ENCODE data around the gene KCNA10.

KCNA10 gene

GRCh38 chr1:110482662-110483307 lies 36.2 kb downstream of the KCNA10 start:
- Mint-ChIP-seq H3K4me3 (no peak overlapping the region), H3K27me3 (peaks cover 7% of the 10 kb centered on the region), H3K27ac (no peak overlapping the region), H3K4me1 (ENCODE audit: low read depth) (no peaks in the 10 kb centered on the region), H3K36me3 (ENCODE audit: low read depth) (no peaks in the 10 kb centered on the region), H3K9me3 (no peaks in the 10 kb centered on the region)

- H3K27me3 Mint-ChIP-seq = peaks cover 7% of the 10 kb centered on the region
- no peaks in the 10 kb centered on the region for H3K4me1 Mint-ChIP-seq (ENCODE audit: low read depth)
- H3K36me3 Mint-ChIP-seq (ENCODE audit: low read depth) = no peaks in the 10 kb centered on the region
Measured at GRCh38 chr1:110481968-110482623, 36.9 kb downstream of the KCNA10 start.

GRCh38 chr1:110480356-110481096 lies 38.4 kb downstream of the KCNA10 start:
- peaks cover 14% of the 10 kb centered on the region for H3K27me3 Mint-ChIP-seq
- H3K4me3 Mint-ChIP-seq = no peak overlapping the region
- H3K27ac Mint-ChIP-seq = no peak overlapping the region
- H3K36me3 Mint-ChIP-seq (ENCODE audit: low read depth) = no peaks in the 10 kb centered on the region
- no peaks in the 10 kb centered on the region for H3K9me3 Mint-ChIP-seq
- no peaks in the 10 kb centered on the region for H3K4me1 Mint-ChIP-seq (ENCODE audit: low read depth)

More at GRCh38 chr1:110481968-110482623, 36.9 kb downstream of the KCNA10 start:
- Mint-ChIP-seq H3K9me3 (no peaks in the 10 kb centered on the region), H3K27ac (no peak overlapping the region), H3K4me3 (no peak overlapping the region)

GRCh38 chr1:110478886-110479285 lies 40.1 kb downstream of the KCNA10 start:
- H3K4me3 Mint-ChIP-seq = no peak overlapping the region
- H3K36me3 Mint-ChIP-seq (ENCODE audit: low read depth) = no peaks in the 10 kb centered on the region
- H3K27me3 Mint-ChIP-seq = peaks cover 10% of the 10 kb centered on the region
- no peaks in the 10 kb centered on the region for H3K4me1 Mint-ChIP-seq (ENCODE audit: low read depth)
- H3K9me3 Mint-ChIP-seq = no peaks in the 10 kb centered on the region
- no peak overlapping the region for H3K27ac Mint-ChIP-seq

GRCh38 chr1:110477967-110478640 lies 40.9 kb downstream of the KCNA10 start:
- no peaks in the 10 kb centered on the region for H3K9me3 Mint-ChIP-seq
- no peak overlapping the region for H3K27ac Mint-ChIP-seq
- H3K4me3 Mint-ChIP-seq = no peak overlapping the region
- H3K27me3 Mint-ChIP-seq = peaks cover 12% of the 10 kb centered on the region
- no peaks in the 10 kb centered on the region for H3K36me3 Mint-ChIP-seq (ENCODE audit: low read depth)
- H3K4me1 Mint-ChIP-seq (ENCODE audit: low read depth) = no peaks in the 10 kb centered on the region

- no peaks in the 10 kb centered on the region for H3K9me3 Mint-ChIP-seq
- no peaks in the 10 kb centered on the region for H3K36me3 Mint-ChIP-seq (ENCODE audit: low read depth)
Measured at GRCh38 chr1:110477445-110477957, 41.5 kb downstream of the KCNA10 start.

GRCh38 chr1:110477041-110477440 lies 41.9 kb downstream of the KCNA10 start:
- H3K4me3 Mint-ChIP-seq = no peak overlapping the region
- H3K27ac Mint-ChIP-seq = no peak overlapping the region
- H3K9me3 Mint-ChIP-seq = no peaks in the 10 kb centered on the region
- H3K36me3 Mint-ChIP-seq (ENCODE audit: low read depth) = no peaks in the 10 kb centered on the region
- no peaks in the 10 kb centered on the region for H3K4me1 Mint-ChIP-seq (ENCODE audit: low read depth)
- H3K27me3 Mint-ChIP-seq = peaks cover 12% of the 10 kb centered on the region

More at GRCh38 chr1:110477445-110477957, 41.5 kb downstream of the KCNA10 start:
- no peak overlapping the region for H3K27ac Mint-ChIP-seq
- H3K4me3 Mint-ChIP-seq = no peak overlapping the region
- peaks cover 12% of the 10 kb centered on the region for H3K27me3 Mint-ChIP-seq
- no peaks in the 10 kb centered on the region for H3K4me1 Mint-ChIP-seq (ENCODE audit: low read depth)

GRCh38 chr1:110476028-110476765 lies 42.8 kb downstream of the KCNA10 start:
- Mint-ChIP-seq H3K36me3 (ENCODE audit: low read depth) (no peaks in the 10 kb centered on the region), H3K27ac (no peak overlapping the region), H3K9me3 (no peaks in the 10 kb centered on the region), H3K4me1 (ENCODE audit: low read depth) (no peaks in the 10 kb centered on the region), H3K27me3 (peaks cover 12% of the 10 kb centered on the region), H3K4me3 (no peak overlapping the region)

- no peak overlapping the region for H3K27ac Mint-ChIP-seq
- no peaks in the 10 kb centered on the region for H3K4me1 Mint-ChIP-seq (ENCODE audit: low read depth)
- no peaks in the 10 kb centered on the region for H3K36me3 Mint-ChIP-seq (ENCODE audit: low read depth)
- H3K27me3 Mint-ChIP-seq = peaks cover 15% of the 10 kb centered on the region
- H3K9me3 Mint-ChIP-seq = no peaks in the 10 kb centered on the region
- H3K4me3 Mint-ChIP-seq = no peak overlapping the region
Measured at GRCh38 chr1:110475362-110476027, 43.5 kb downstream of the KCNA10 start.

GRCh38 chr1:110474444-110474843 lies 44.5 kb downstream of the KCNA10 start:
- Mint-ChIP-seq H3K4me3 (no peak overlapping the region), H3K27ac (no peak overlapping the region), H3K9me3 (no peaks in the 10 kb centered on the region), H3K36me3 (ENCODE audit: low read depth) (no peaks in the 10 kb centered on the region), H3K27me3 (peaks cover 15% of the 10 kb centered on the region), H3K4me1 (ENCODE audit: low read depth) (no peaks in the 10 kb centered on the region)

- Mint-ChIP-seq H3K27me3 (peaks cover 17% of the 10 kb centered on the region), H3K4me1 (ENCODE audit: low read depth) (no peaks in the 10 kb centered on the region), H3K4me3 (no peak overlapping the region), H3K27ac (no peak overlapping the region), H3K36me3 (ENCODE audit: low read depth) (no peaks in the 10 kb centered on the region), H3K9me3 (no peaks in the 10 kb centered on the region)
Measured at GRCh38 chr1:110472546-110472945, 46.4 kb downstream of the KCNA10 start.

GRCh38 chr1:110471131-110471530 lies 47.8 kb downstream of the KCNA10 start:
- Mint-ChIP-seq H3K4me1 (ENCODE audit: low read depth) (no peaks in the 10 kb centered on the region), H3K27ac (no peak overlapping the region), H3K4me3 (no peak overlapping the region), H3K27me3 (peaks cover 13% of the 10 kb centered on the region), H3K9me3 (no peaks in the 10 kb centered on the region), H3K36me3 (ENCODE audit: low read depth) (no peaks in the 10 kb centered on the region)

All from stimulated activated naive CD8-positive, alpha-beta T cell treated with anti-CD3 and anti-CD28 coated beads, Interleukin-15, Interleukin-2, amounts not matched to agents 100 ng/mL and 50 ng/mL, for 24 hours (primary cell).